HEK293 (cell line): ENCODE measurements around the gene ZBTB25.

Experiments used
- CTCF ChIA-PET: fragments of 350-600 bp; formaldehyde crosslinking; extraction: SDS; loops from one replicate; lab custom pipeline; 2021; ENCODE audit warnings: antibody characterized with exemption; lab: Yijun Ruan, JAX
- POLR2A ChIA-PET: fragments of 300-600 bp; formaldehyde crosslinking; extraction: SDS; loops from one replicate; lab custom pipeline; 2020; ENCODE audit warnings: antibody characterized with exemption, inconsistent platforms; lab: Yijun Ruan, JAX
- H3K27ac ChIP-seq: fragments of 200-500 bp; sonication (Bioruptor generic); 2 replicates; pipeline ENCODE4 v1.5.1; 2014; ENCODE audit warnings: low read depth, low read length, control low read depth, inconsistent platforms; ENCODE audit errors: extremely low read depth
- H3K36me3 ChIP-seq, 2 experiments: fragments of 200-500 bp in 1 of 2; sonication (Bioruptor generic) in 1 of 2; 1 replicate in 1 of 2; 2 replicates in 1 of 2; pipeline ENCODE4 v1.5.1; 2014 to 2017; ENCODE audit warnings: inconsistent platforms in 2 of 2, low read length in 2 of 2; ENCODE audit not compliant: control insufficient read depth in 2 of 2, insufficient read depth in 1 of 2
- H3K4me1 ChIP-seq: fragments of 200-500 bp; sonication (Bioruptor generic); 2 replicates; pipeline ENCODE4 v1.5.1; 2014; ENCODE audit warnings: mild to moderate bottlenecking, low read length, inconsistent platforms; ENCODE audit not compliant: control insufficient read depth, insufficient read depth
- H3K4me3 ChIP-seq: 2 replicates; pipeline ENCODE4 v1.5.1; 2011; ENCODE audit warnings: low read depth, mild to moderate bottlenecking, control low read depth, low read length, moderate library complexity
- H3K9me3 ChIP-seq: fragments of 200-500 bp; sonication (Bioruptor generic); 2 replicates; pipeline ENCODE4 v1.5.1; 2014; ENCODE audit warnings: low read depth, low read length, inconsistent platforms; ENCODE audit not compliant: control insufficient read depth, insufficient read depth
- AEBP2 ChIP-seq: fragments of 450-650 bp; formaldehyde crosslinking; IDR thresholded peaks from 2 replicates; pipeline ENCODE4 v1.5.1; 2016; ENCODE audit warnings: missing biosample characterization, missing genetic modification characterization, borderline replicate concordance
- BCL6B ChIP-seq: fragments of 450-650 bp; formaldehyde crosslinking; IDR thresholded peaks from 2 replicates; pipeline ENCODE4 v1.5.1; 2017; ENCODE audit warnings: missing biosample characterization, missing genetic modification characterization
- GLI4 ChIP-seq: fragments of 450-650 bp; formaldehyde crosslinking; IDR thresholded peaks from 2 replicates; pipeline ENCODE4 v1.5.1; 2016; ENCODE audit warnings: missing biosample characterization, missing genetic modification characterization
- GLIS2 ChIP-seq: fragments of 450-650 bp; formaldehyde crosslinking; IDR thresholded peaks from 2 replicates; pipeline ENCODE4 v1.5.1; 2016; ENCODE audit warnings: missing biosample characterization, missing genetic modification characterization
- KLF7 ChIP-seq: fragments of 450-650 bp; formaldehyde crosslinking; IDR thresholded peaks from 2 replicates; pipeline ENCODE4 v1.5.1; 2016; ENCODE audit warnings: missing biosample characterization, missing genetic modification characterization, borderline replicate concordance
- KLF8 ChIP-seq: fragments of 450-650 bp; formaldehyde crosslinking; IDR thresholded peaks from 2 replicates; pipeline ENCODE4 v1.5.1; 2016; ENCODE audit warnings: missing biosample characterization, missing genetic modification characterization
- PATZ1 ChIP-seq: fragments of 450-650 bp; formaldehyde crosslinking; IDR thresholded peaks from 2 replicates; pipeline ENCODE4 v1.5.1; 2016; ENCODE audit warnings: missing biosample characterization, missing genetic modification characterization
- PRDM1 ChIP-seq: fragments of 450-650 bp; formaldehyde crosslinking; IDR thresholded peaks from 2 replicates; pipeline ENCODE4; 2016; ENCODE audit warnings: missing biosample characterization, missing genetic modification characterization
- PRDM10 ChIP-seq: fragments of 450-650 bp; formaldehyde crosslinking; IDR thresholded peaks from 2 replicates; pipeline ENCODE4 v1.5.1; 2016; ENCODE audit warnings: missing biosample characterization, missing genetic modification characterization
- ZBTB6 ChIP-seq: fragments of 450-650 bp; formaldehyde crosslinking; IDR thresholded peaks from 2 replicates; pipeline ENCODE4 v1.5.1; 2017; ENCODE audit warnings: missing biosample characterization, missing genetic modification characterization
- ZFP41 ChIP-seq: fragments of 450-650 bp; formaldehyde crosslinking; IDR thresholded peaks from 2 replicates; pipeline ENCODE4 v1.5.1; 2016; ENCODE audit warnings: missing biosample characterization, missing genetic modification characterization, borderline replicate concordance
- ZNF112 ChIP-seq: fragments of 450-650 bp; formaldehyde crosslinking; IDR thresholded peaks from 2 replicates; pipeline ENCODE4 v1.5.0; 2017; ENCODE audit warnings: missing biosample characterization, missing genetic modification characterization
- ZNF140 ChIP-seq: fragments of 450-650 bp; formaldehyde crosslinking; IDR thresholded peaks from 2 replicates; pipeline ENCODE4 v1.5.1; 2016; ENCODE audit warnings: missing biosample characterization, missing genetic modification characterization
- ZNF146 ChIP-seq: fragments of 450-650 bp; formaldehyde crosslinking; IDR thresholded peaks from 2 replicates; pipeline ENCODE4 v1.5.1; 2016; ENCODE audit warnings: missing biosample characterization, missing genetic modification characterization
- ZNF155 ChIP-seq: fragments of 450-650 bp; formaldehyde crosslinking; IDR thresholded peaks from 2 replicates; pipeline ENCODE4 v1.5.1; 2016; ENCODE audit warnings: missing biosample characterization, missing genetic modification characterization
- ZNF169 ChIP-seq: fragments of 450-650 bp; formaldehyde crosslinking; IDR thresholded peaks from 2 replicates; pipeline ENCODE4 v1.5.1; 2016; ENCODE audit warnings: missing biosample characterization, missing genetic modification characterization
- ZNF214 ChIP-seq: fragments of 450-650 bp; formaldehyde crosslinking; IDR thresholded peaks from 2 replicates; pipeline ENCODE4 v1.5.1; 2017; ENCODE audit warnings: missing biosample characterization, mild to moderate bottlenecking, missing genetic modification characterization, borderline replicate concordance
- ZNF394 ChIP-seq: fragments of 450-650 bp; formaldehyde crosslinking; IDR thresholded peaks from 2 replicates; pipeline ENCODE4 v1.5.1; 2016; ENCODE audit warnings: missing biosample characterization, missing genetic modification characterization, mild to moderate bottlenecking, moderate library complexity, borderline replicate concordance
- ZNF426 ChIP-seq: fragments of 450-650 bp; formaldehyde crosslinking; IDR thresholded peaks from 2 replicates; pipeline ENCODE4 v1.5.1; 2017; ENCODE audit warnings: missing biosample characterization, missing genetic modification characterization, mild to moderate bottlenecking, inconsistent platforms, moderate library complexity
- ZNF48 ChIP-seq: fragments of 450-650 bp; formaldehyde crosslinking; IDR thresholded peaks from 2 replicates; pipeline ENCODE4 v1.5.1; 2016; ENCODE audit warnings: missing biosample characterization, missing genetic modification characterization
- ZNF654 ChIP-seq: fragments of 450-650 bp; formaldehyde crosslinking; IDR thresholded peaks from 2 replicates; pipeline ENCODE4 v1.5.1; 2016; ENCODE audit warnings: low read depth, missing biosample characterization, missing genetic modification characterization
- ZNF776 ChIP-seq: fragments of 450-650 bp; formaldehyde crosslinking; IDR thresholded peaks from 2 replicates; pipeline ENCODE4 v1.5.0; 2017; ENCODE audit warnings: missing biosample characterization, missing genetic modification characterization, borderline replicate concordance
- ZNF785 ChIP-seq: fragments of 450-650 bp; formaldehyde crosslinking; IDR thresholded peaks from 2 replicates; pipeline ENCODE4 v1.5.1; 2016; ENCODE audit warnings: missing biosample characterization, missing genetic modification characterization
- ZXDB ChIP-seq: fragments of 450-650 bp; formaldehyde crosslinking; IDR thresholded peaks from 2 replicates; pipeline ENCODE4 v1.5.1; 2016; ENCODE audit warnings: missing biosample characterization, missing genetic modification characterization

ZBTB25 gene

GRCh38 chr14:64476438-64476837 lies 27.2 kb downstream of the ZBTB25 start (continued):
- TF ChIP-seq PRDM10, result no peak
- no peak for TF ChIP-seq ZNF146
- no peak for TF ChIP-seq AEBP2
- no peak for TF ChIP-seq ZBTB6 (tag by site-specific recombination)
- no peak for TF ChIP-seq ZNF426 (tag by site-specific recombination)
- TF ChIP-seq ZNF394 (tag by site-specific recombination), result no peak
- TF ChIP-seq, all 188 proteins: peak for 0

- H3K4me3 ChIP-seq, result no peak overlapping the region
- peaks cover 11% of the 10 kb centered on the region; the same call in 1 of the 2 replicates for H3K4me1 ChIP-seq
- no peaks in the 10 kb centered on the region; a peak in 1 of 3 replicates for H3K36me3 ChIP-seq
- H3K9me3 ChIP-seq, result no peaks in the 10 kb centered on the region
- no peak overlapping the region for H3K27ac ChIP-seq
- POLR2A ChIA-PET, result interaction anchor here (0.7 kb wide), 1 partner anchor 137 kb away, joined by 3 read pairs; no protein-coding TSS in a partner anchor
- CTCF ChIA-PET, result interaction anchor here (0.7 to 1.2 kb wide), 4 partner anchors 32 to 318 kb away, joined by 3 to 4 read pairs (median 4); no protein-coding TSS in a partner anchor
- no peak for TF ChIP-seq BCL6B
- TF ChIP-seq ZNF112 (tag by site-specific recombination), result no peak
- TF ChIP-seq KLF7, result no peak
- no peak for TF ChIP-seq ZNF155 (tag by site-specific recombination)
- no peak for TF ChIP-seq KLF8 (tag by site-specific recombination)
- no peak for TF ChIP-seq ZNF140
- no peak for TF ChIP-seq GLI4 (tag by site-specific recombination)
- no peak for TF ChIP-seq ZNF785
- TF ChIP-seq ZNF48 (tag by site-specific recombination), result no peak
- TF ChIP-seq PATZ1 (tag by site-specific recombination), result no peak
- TF ChIP-seq ZNF654 (tag by site-specific recombination), result no peak
- TF ChIP-seq ZNF776, result no peak
- no peak for TF ChIP-seq PRDM1 (tag by site-specific recombination)
- TF ChIP-seq ZFP41 (tag by site-specific recombination), result no peak
- TF ChIP-seq GLIS2 (tag by site-specific recombination), result no peak
- TF ChIP-seq ZXDB, result no peak
- no peak for TF ChIP-seq ZNF169 (tag by site-specific recombination)
- TF ChIP-seq ZNF214 (tag by site-specific recombination), result no peak
- TF ChIP-seq, all 188 proteins: peak for 0
Measured at GRCh38 chr14:64475585-64476273, 27.9 kb downstream of the ZBTB25 start.
